PC-9 (cell line): ENCODE results near the gene MAPK10. TPM values are rescaled to one million over a fixed set of nuclear protein-coding genes. Genes with fewer than 3 reads are reported as not detected.

Source experiments
- BruUV-seq: library from RNA; stranded (reverse); fragments of 400-500 nt; replicated peaks from 2 replicates; lab custom pipeline; 2021; lab: Mats Ljungman, UMichigan
- CTCF ChIA-PET: fragments of 300-600 bp; sonication (Branson Sonifier 250); formaldehyde crosslinking; loops from one replicate; lab custom pipeline; 2022; ENCODE audit warnings: antibody characterized with exemption; lab: Charles Lee
- POLR2A ChIA-PET: fragments of 300-600 bp; sonication (Branson Sonifier 250); formaldehyde crosslinking; loops from one replicate; lab custom pipeline; 2022; ENCODE audit warnings: antibody characterized with exemption; ENCODE audit not compliant: unreplicated experiment; lab: Charles Lee
- DNase-seq, 2 experiments: peaks; one replicate each; pipeline versions ENCODE4 v3.0.0 to v3.0.0-alpha.2; 2015 to 2022; ENCODE audit warnings: mixed read lengths in 1 of 2
- H2AFZ ChIP-seq: fragments of 200-600 bp; sonication (generic); 2 replicates; pipeline ENCODE4 v1.8.1; 2017; ENCODE audit warnings: antibody characterized with exemption
- H3F3A ChIP-seq: fragments of 200-600 bp; sonication (generic); 2 replicates; pipeline ENCODE4 v1.8.1; 2017; ENCODE audit warnings: antibody characterized with exemption, mild to moderate bottlenecking, low read depth; ENCODE audit not compliant: insufficient read depth
- H3K27ac ChIP-seq: fragments of 200-600 bp; sonication (generic); 2 replicates; pipeline ENCODE4 v1.6.1; 2016; ENCODE audit warnings: mixed run types
- H3K27me3 ChIP-seq: fragments of 200-600 bp; sonication (generic); 2 replicates; pipeline ENCODE4 v1.6.1; 2016; ENCODE audit warnings: low read depth, mixed run types; ENCODE audit not compliant: insufficient read depth
- H3K36me3 ChIP-seq: fragments of 200-600 bp; sonication (generic); 2 replicates; pipeline ENCODE4 v1.6.1; 2016; ENCODE audit warnings: low read depth, mixed run types
- H3K4me1 ChIP-seq: fragments of 200-600 bp; sonication (generic); replicated peaks from 2 replicates; pipeline ENCODE4 v1.6.1; 2016; ENCODE audit warnings: mixed run types; ENCODE audit not compliant: insufficient read depth
- H3K4me2 ChIP-seq: fragments of 200-600 bp; sonication (generic); 2 replicates; pipeline ENCODE4 v1.6.1; 2017; ENCODE audit warnings: mixed run types
- H3K4me3 ChIP-seq: fragments of 200-600 bp; sonication (generic); 2 replicates; pipeline ENCODE4 v1.6.1; 2016; ENCODE audit warnings: mixed run types
- H3K79me2 ChIP-seq: fragments of 200-600 bp; sonication (generic); 2 replicates; pipeline ENCODE4 v1.6.1; 2017; ENCODE audit warnings: low read depth, mixed run types
- H3K9me2 ChIP-seq: fragments of 200-600 bp; sonication (generic); 2 replicates; pipeline ENCODE4 v1.8.1; 2017; ENCODE audit warnings: mild to moderate bottlenecking; ENCODE audit not compliant: insufficient read depth
- H3K9me3 ChIP-seq: fragments of 200-600 bp; sonication (generic); 2 replicates; pipeline ENCODE4 v1.8.1; 2016; ENCODE audit warnings: low read depth; ENCODE audit not compliant: insufficient read depth
- H4K20me1 ChIP-seq: fragments of 200-600 bp; sonication (generic); 2 replicates; pipeline ENCODE4 v1.8.1; 2017; ENCODE audit not compliant: insufficient read depth
- EZH2 ChIP-seq: fragments of 200-600 bp; sonication (generic); IDR thresholded peaks from 2 replicates; pipeline ENCODE4 v1.8.0; 2017; ENCODE audit warnings: antibody characterized with exemption, low read depth
- intact Hi-C: fragments of 100-400 bp; cut with micrococcal nuclease; formaldehyde crosslinking; loops from one replicate; pipeline ENCODE4 v1.10.0; 2022; ENCODE audit not compliant: unreplicated experiment
- total RNA-seq: library from RNA; stranded (reverse); gene quantifications from 2 replicates; pipeline ENCODE4 v1.2.3, GENCODE V29; 2021
- TF ChIP-seq, protein P1 (sequence below): fragments of 200-600 bp; sonication (generic); conservative IDR thresholded peaks from 2 replicates; pipeline ENCODE4 v1.6.1; 2017; ENCODE audit warnings: mixed run types, antibody characterized with exemption, mild to moderate bottlenecking, moderate library complexity

Gene MAPK10
- total RNA-seq, 1 experiment from 2014 or later = 4.2 TPM

DNA sequence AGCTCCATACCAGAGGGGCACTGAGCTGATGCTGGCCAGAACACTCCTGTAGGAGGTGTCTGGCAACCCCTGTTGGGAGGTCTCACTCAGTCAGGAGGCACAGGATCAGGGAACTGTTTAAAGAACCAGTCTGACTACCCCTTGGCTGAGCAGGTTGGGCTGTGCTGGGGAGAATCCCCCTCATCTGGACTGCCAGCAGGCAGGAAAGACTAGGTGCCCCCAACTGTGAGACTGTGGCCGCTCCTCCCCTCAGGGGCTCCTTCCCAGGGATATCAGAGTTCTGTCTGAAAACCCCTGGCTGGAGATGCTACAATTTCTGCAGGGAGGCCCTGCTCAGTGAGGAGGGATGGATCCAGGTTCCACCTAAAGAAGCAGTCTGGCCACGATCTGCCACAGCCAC, 245.3 kb downstream of the MAPK10 start:
- intact Hi-C loops = no loop called here
- ChIA-PET POLR2A (no interaction called here), CTCF (no interaction called here)
- Histone ChIP-seq H3K4me2 (no peak overlapping the region), H3K4me3 (no peak overlapping the region), H3K36me3 (no peaks in the 10 kb centered on the region), H3K27ac (no peak overlapping the region), H3K27me3 (no peaks in the 10 kb centered on the region), H3F3A (no peaks in the 10 kb centered on the region), H3K4me1 (no peaks in the 10 kb centered on the region), H2AFZ (no peak overlapping the region), H3K9me2 (no peaks in the 10 kb centered on the region), H3K9me3 (no peaks in the 10 kb centered on the region), H3K79me2 (no peaks in the 10 kb centered on the region), H4K20me1 (no peaks in the 10 kb centered on the region)
- TF ChIP-seq, protein P1, sequence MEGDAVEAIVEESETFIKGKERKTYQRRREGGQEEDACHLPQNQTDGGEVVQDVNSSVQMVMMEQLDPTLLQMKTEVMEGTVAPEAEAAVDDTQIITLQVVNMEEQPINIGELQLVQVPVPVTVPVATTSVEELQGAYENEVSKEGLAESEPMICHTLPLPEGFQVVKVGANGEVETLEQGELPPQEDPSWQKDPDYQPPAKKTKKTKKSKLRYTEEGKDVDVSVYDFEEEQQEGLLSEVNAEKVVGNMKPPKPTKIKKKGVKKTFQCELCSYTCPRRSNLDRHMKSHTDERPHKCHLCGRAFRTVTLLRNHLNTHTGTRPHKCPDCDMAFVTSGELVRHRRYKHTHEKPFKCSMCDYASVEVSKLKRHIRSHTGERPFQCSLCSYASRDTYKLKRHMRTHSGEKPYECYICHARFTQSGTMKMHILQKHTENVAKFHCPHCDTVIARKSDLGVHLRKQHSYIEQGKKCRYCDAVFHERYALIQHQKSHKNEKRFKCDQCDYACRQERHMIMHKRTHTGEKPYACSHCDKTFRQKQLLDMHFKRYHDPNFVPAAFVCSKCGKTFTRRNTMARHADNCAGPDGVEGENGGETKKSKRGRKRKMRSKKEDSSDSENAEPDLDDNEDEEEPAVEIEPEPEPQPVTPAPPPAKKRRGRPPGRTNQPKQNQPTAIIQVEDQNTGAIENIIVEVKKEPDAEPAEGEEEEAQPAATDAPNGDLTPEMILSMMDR = no peak
- TF ChIP-seq EZH2 = no peak
- BruUV-seq = no TSS peak
- DNase-seq = no peak

DNA sequence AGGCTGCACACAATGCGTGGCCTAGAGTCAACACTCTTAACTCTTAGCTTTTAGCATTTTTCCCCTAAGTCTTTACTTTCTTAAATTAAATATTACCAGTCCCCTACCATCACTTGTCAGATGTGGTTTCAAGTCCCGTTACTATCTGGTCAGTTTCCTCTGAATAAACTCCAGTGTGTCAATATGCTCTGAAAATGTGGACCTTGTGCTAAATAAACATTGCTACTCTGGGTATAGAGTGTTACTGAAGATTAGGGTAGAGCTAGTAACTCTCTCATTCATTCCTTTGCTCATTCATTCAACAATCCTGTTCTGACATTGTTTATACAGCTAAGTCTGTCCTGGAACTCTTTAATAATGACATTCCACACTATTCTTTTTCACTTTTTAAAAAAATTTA, 251.0 kb downstream of the MAPK10 start:
- no peaks in the 10 kb centered on the region for H3K4me1 ChIP-seq
- no peak for DNase-seq
- no peaks in the 10 kb centered on the region for H3K27me3 ChIP-seq
- H3K9me2 ChIP-seq = no peaks in the 10 kb centered on the region
- H3K36me3 ChIP-seq = no peaks in the 10 kb centered on the region
- no peak overlapping the region for H2AFZ ChIP-seq
- no peaks in the 10 kb centered on the region for H3F3A ChIP-seq
- no peaks in the 10 kb centered on the region for H3K9me3 ChIP-seq
- H3K79me2 ChIP-seq = no peaks in the 10 kb centered on the region
- ChIA-PET CTCF (no interaction called here), POLR2A (no interaction called here)
- intact Hi-C loops = no loop called here
- H3K4me2 ChIP-seq = no peak overlapping the region
- no peak for TF ChIP-seq EZH2
- TF ChIP-seq, protein P1 = no peak
- no peak overlapping the region for H3K4me3 ChIP-seq
- H3K27ac ChIP-seq = no peak overlapping the region
- BruUV-seq = no TSS peak
- H4K20me1 ChIP-seq = no peaks in the 10 kb centered on the region

DNA sequence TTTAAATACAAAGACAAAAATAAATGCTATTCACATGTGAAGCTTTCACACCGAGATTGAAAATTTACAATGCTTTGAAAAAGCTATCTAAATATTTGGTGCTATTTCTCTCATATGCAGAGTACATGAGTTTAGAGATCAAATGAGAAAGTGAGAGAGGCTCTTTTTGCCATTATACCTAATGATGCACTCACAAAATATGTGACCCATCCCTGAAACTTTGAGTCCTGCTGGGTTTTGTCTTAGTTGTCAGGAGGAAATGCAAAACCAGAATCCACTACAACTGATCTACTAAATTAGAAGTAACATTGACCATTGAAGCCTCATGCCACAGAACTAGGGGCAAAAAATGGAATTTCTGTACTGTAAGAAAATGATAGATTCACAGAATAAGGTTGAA, 251.7 kb downstream of the MAPK10 start:
- no peaks in the 10 kb centered on the region for H3F3A ChIP-seq
- H2AFZ ChIP-seq = no peak overlapping the region
- CTCF ChIA-PET = no interaction called here
- intact Hi-C loops = no loop called here
- H3K36me3 ChIP-seq = no peaks in the 10 kb centered on the region
- no peaks in the 10 kb centered on the region for H3K4me1 ChIP-seq
- H3K27me3 ChIP-seq = no peaks in the 10 kb centered on the region
- POLR2A ChIA-PET = no interaction called here
- no peaks in the 10 kb centered on the region for H3K79me2 ChIP-seq
- H3K9me2 ChIP-seq = no peaks in the 10 kb centered on the region
- H3K4me3 ChIP-seq = no peak overlapping the region
- no peaks in the 10 kb centered on the region for H4K20me1 ChIP-seq
- no peaks in the 10 kb centered on the region for H3K9me3 ChIP-seq
- H3K27ac ChIP-seq = no peak overlapping the region
- no peak for TF ChIP-seq EZH2
- TF ChIP-seq, protein P1 = no peak
- no TSS peak for BruUV-seq
- no peak for DNase-seq
- no peak overlapping the region for H3K4me2 ChIP-seq
